GM18867 (cell line): Measurements from ENCODE around the gene CYTH4.

Source experiments
- ATAC-seq: cut with Tn5 transposase; IDR thresholded peaks from one replicate; pipeline ENCODE4 v1.9.1; 2021; ENCODE audit warnings: mild to moderate bottlenecking, moderate library complexity; ENCODE audit not compliant: unreplicated experiment

The CYTH4 gene

DNA sequence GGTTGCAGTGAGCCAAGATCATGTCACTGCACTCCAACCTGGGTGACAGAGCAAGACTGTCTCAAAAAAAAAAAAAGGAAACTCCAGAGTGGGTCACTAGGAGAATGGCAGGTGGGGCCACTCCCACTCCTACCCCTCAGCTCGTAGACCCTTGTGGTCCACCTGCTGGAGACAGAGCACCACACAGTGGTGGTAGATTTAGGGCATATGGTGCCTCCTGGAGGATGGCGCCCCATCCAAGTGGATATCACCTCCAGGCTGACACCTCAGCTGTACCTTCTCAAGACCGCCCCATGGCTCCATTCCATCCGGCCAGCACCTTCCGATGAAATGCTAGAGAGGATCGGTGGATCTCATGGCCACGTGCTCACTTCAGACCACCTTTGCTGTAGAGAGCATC is 6.2 kb downstream of the CYTH4 start:
- no peak for ATAC-seq

DNA sequence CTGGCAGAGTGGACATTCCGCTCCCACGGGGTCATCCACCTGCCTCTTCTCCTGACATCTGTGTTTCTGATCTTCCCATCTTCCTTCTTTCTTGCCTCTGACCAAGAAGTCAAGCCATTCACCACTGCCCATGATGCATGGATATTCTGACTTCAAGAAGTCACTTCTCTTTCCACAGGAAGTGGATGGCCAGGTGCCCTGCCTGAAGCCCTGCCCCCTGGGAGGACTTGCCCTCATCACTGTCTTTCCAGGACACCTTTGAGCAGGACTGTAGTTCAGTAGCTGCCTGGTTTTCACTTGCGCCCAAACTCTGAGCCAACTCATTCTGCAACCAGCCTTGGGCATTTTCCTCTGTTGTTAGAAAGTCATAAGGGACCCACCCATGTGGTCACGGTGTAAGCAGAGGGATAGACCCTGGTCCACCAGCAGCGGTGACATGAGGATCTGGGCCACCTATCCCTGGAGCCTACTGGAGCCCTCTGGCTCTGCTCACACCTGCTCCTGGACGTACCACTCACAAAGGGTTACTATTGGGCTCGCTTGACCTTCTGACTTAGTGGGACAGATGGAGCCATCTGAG is 6.9 kb downstream of the CYTH4 start:
- ATAC-seq = no peak

DNA sequence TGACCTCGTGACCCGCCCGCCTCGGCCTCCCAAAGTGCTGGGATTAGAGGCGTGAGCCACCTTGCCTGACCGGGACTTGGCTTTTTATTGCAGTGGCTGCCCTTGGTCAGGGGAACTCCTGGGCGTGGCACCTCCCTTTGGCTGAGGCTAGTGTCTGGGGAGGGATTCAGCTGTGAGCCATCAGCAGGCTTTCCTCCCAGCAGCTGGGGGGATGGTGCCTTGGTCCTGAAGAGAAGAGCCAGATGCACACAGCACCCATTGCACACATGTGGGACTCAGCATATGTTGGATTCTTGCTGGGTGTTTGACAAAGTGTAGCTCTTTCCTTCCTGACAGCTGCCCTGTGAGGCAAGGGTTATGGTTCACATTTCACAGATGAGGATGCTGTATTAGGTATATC is 8.4 kb downstream of the CYTH4 start:
- no peak for ATAC-seq

DNA sequence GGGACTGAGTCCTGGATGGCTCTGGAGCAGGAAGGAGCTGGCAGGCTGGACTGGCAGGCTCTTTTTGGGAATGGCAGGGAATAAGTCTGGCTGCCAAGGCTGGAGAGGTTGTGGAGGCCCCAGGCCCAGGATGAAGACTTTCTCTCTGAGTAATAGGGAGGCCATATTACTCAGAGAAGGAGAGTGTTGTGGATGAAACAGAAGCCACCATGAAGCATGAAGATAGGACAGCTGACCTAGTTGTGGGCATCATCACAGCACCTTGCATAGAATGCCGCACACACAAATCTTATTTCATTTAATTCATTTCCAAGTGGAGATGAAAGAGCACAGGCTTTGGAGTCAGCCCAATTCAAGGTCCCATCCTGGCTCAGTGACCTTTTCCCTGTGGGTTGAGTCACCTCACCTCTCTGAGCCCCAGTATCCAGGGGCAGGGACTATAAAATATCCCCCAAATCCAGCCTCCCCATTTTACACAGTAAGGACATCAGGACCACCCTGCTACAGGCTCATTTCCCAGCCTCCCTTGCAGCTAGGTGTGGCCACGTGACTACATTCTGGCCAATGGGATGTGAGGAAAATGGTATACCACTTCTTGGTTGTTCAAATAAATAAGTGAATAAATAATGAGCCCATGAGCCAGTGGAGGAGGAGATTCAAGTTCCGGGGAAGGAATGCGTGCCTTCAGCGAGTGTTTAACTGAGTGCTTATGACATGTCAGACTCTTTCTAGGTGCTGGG is 9.4 kb downstream of the CYTH4 start:
- ATAC-seq = no peak

DNA sequence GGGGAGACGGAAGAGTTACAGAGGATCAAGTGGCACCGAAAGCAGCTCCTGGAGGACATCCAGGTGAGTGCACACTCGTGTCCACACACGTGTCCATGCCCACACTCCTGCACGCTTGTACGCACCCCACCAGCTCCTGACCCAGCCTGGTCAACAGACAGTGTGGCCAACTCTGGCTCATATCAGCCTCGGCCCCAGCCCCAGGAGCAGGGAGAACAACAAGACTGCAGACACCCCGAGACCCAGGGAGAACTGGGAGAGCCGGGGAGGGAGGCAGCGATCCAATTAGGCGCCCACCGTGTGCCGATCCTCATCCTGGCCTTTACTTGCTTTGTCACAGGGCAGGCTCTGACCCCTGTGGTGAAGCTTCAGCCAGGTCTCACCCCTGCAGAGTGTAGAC is 10.3 kb downstream of the CYTH4 start:
- ATAC-seq = no peak

DNA sequence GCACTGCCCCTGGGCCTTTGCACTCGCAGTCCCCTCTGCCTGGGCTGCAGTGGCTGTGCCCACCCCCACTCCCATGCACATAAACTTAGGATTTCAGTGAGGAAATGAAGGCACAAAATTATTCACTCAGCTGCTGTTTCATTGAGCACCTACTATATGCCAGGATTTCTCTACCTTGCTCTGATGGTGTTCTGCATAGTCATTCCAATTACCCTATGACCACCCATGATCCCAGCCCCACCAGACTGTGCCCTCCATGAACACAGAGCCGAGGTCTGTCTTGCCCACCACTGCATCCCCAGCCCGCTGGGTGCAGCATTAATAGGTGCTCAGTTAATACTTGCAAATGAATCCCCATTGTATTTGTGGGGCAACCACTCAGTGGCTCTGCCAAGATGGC is 10.9 kb downstream of the CYTH4 start:
- ATAC-seq = no peak

DNA sequence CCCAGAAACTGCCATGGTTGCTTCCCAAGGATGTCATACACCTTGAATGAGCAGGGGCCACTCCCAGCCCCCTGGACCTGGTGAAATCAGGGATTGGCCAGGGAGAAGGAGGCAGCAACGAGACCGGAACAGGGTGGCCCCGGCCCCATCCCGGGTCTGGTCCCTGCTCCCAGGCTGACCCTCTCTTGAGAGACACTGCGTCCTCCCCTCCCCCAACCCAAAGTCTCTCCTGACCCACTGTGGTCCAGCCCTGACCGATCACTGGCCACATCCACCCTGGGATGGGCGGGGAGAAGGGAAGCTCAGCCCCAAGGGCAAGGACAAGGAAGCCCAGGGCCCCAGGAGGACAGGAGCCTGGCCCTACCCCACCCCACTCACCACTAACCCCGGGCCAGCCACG is 12.4 kb downstream of the CYTH4 start:
- ATAC-seq = no peak

DNA sequence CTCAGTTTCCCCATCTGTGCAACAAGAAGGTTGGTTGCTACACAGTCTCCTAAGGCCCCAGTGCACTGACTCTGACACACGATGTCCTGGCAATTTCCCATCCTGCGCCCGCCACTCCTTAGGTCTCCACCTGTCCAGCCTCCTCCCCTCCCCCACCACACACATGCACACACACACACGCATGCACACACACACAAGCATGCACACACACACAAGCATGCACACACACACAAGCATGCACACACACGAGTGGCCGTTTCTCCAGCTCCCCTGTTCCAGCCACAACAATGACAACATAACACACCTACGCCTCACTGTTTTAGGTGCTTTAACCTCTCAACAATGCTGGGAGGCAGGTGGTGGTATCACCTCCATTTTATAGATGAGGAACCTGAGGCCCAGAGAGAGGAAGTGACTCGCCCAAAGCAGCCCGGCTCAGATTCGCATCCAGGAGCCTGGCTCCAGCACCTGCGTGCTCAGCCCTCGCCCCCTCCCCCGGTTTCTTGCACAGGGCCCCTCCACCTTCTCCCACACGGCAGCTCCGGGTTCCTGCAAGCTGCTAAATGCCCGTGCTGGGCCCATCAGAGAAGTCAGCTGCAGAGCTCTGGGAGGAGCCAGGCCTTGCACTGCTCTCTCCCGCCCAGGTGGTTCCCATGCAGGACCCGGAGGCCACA is 13.0 kb downstream of the CYTH4 start:
- ATAC-seq = no peak

DNA sequence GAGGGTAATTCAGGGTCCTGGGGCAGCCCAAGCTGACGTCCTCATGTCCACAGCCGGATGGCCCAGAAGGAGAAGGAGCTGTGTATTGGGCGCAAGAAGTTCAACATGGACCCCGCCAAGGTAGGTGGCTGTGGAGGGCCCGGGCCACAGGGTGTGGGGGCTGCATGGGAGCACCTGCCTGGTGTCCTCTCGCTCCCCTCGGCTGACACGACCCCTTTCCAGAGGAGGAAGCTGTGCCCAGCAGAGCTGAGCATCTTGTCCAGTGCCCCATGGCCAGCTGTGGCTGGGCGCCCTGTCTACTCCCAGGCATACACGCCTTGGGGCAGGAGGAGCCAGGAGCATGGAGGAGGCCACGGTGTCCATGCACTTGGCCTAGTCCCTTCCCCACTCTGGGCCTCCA is 13.6 kb downstream of the CYTH4 start:
- ATAC-seq = no peak

DNA sequence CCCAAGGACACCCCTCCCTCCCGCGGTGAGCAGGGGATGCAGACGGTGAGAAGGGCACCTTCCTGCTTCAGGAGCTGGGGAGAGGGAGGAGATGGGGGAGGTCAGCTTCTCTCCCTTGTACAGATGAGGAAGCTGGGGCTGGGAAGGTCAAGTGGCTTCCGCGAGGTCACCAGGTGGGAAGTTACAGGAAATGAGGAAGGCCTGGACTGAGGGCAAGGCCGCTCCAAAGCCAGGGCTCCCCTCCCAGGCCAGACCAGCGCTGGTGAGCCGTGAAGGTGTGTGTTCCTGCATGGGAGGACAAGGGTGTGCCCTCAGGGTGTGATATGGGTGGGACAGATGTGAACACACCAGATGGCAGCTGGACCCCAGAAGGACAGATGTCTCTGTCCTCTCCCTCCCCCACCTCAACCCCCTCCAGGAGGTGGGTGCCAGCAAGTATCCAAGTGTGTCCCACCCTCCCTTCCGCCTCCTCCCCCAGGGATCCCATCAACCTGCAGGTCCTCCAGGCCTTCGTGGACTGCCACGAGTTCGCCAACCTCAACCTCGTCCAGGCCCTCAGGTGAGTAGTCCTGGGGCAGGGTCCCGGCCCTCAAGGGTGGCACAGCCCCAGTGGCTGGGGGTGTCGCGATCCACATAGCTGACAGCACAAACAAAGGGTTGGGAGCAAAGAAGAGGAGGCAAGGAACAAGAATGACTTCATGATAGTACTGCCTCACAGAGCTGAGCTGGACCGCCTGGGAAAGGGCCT is 16.6 kb downstream of the CYTH4 start:
- no peak for ATAC-seq

DNA sequence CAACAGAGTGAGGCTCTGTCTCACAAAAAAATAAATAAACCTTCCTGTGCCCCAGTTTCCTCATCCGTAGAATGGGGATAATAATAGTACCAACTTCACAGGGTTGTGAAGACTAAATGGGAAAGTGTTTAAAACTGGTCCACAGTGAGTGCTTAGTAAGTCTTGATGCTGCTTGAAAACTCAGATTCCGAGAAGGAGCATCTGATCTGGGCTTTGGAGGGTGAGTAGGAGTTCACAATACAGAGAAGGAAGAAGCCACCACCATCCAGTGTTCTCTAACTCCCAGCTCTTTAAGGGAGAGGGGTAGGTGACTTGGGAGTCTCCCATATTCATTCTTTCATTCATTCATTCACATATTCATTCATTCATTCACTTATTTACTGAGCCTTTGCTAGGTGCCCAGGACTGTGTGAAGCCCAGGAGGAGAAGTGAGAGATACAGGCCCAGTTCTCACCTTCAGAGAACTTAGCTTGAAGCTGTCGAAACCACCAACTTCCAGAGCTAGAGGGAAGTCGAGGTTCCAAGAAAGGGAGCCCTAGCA is 17.7 kb downstream of the CYTH4 start:
- no peak for ATAC-seq

DNA sequence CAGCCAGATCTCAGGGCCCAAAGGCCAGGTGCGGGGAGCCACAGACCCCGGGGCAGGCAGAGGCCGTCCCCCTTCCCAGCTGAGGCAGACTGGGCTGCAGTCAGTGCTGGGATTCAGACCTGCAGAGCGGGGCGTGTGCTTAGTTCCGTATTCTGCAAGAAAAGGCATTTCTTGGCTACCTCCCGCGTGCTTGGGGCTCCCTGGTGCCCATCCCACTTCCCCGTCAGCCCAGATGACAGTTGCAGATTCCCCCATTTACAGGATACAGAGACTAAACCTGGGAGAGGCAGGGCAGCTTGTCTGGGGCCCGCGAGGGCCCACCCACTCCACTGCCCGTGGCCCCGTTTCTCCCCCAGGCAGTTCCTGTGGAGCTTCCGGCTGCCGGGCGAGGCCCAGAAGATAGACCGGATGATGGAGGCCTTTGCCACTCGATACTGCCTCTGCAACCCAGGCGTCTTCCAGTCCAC is 18.3 kb downstream of the CYTH4 start:
- no peak for ATAC-seq

DNA sequence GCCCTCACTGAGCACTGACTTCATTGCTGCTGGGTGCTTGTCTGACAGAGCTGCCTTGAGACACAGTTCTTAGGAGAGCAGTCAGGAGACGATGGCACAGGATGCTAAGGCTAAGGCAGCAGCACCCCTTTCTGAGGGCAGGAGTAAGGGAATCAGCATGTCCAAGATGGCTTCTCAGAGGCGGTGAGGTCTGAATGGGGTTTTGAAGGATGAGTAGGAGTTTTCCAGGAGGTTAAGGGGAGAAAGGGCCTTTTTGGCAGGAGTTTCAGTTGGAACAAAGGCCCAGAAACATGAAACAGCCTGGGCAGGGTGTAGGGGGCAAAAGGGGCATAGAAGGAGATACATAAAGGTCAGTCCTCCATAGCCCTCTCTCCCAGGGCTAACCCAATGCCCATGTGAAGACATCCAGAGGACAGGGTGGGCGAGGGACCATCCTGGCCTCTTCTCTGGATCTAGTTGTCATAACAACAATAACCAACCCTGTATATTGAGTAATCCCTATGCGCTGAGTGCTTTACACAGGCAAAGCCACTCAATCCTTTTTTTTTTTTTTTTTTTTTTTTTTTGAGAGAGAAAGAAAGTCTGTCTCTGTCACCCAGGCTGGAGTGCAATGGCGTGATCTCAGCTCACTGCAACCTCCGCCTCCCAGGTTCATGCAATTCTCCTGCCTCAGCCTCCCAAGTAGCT is 19.0 kb downstream of the CYTH4 start:
- no peak for ATAC-seq

DNA sequence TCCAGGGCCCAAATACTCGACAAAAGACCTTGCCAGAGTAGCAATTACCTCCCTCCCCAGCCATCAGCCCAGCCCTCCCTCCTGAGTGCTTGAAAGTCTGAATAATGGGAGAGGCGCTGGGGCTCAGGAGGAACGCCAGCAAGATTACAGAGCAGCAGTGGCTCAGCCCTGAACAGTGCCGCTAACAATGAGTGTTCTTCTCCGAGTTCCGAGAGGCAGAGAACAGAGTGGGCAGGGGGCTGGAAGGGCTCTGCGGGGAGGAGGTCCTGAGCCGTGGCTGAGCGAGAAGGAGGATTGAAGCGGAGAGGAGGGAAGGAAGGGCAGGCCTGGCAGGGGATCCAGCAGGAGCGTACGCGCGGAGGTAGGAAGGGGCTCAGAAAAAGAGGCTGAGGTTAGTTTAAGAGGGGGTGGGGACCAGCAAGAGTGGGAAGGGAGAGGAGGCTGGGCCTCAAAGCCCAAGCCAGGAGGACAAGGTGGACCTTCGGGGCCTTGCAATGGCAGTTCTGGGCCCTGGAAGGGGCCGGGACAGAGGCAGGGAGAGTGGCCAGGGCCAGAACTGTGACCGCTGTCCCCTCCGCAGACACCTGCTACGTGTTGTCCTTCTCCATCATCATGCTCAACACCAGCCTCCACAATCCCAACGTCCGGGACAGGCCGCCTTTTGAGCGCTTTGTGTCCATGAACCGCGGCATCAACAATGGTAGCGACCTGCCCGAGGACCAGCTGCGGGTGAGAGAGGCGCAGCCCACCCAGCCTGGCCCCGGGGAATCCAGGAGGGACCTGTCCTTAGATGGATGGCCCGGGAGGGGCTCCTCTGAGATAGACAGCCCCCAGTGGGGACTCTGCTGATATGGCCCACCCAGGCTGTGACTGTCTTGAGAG is 20.6 kb downstream of the CYTH4 start:
- no peak for ATAC-seq

DNA sequence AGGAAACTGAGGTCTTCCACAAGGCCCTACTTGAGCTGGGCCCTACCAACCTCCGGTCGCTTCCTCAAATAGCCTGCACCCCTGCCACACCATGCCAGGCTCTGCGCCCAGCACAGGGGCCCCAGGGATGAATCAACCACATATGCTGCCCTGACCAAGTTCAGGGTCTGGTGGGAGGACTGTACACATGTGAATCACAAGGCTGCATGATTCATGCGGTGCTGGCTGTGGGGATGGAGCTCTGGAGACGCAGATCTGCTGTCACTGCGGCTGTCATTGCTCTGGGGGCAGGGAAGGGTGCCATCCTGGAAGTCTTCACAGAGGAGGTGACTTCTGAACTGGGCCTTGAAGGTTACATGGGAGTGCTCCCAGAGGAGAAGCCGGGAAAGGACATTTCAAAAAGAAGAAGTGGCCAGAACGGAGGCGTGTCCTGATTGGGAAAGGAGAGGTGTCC is 21.5 kb downstream of the CYTH4 start:
- no peak for ATAC-seq

DNA sequence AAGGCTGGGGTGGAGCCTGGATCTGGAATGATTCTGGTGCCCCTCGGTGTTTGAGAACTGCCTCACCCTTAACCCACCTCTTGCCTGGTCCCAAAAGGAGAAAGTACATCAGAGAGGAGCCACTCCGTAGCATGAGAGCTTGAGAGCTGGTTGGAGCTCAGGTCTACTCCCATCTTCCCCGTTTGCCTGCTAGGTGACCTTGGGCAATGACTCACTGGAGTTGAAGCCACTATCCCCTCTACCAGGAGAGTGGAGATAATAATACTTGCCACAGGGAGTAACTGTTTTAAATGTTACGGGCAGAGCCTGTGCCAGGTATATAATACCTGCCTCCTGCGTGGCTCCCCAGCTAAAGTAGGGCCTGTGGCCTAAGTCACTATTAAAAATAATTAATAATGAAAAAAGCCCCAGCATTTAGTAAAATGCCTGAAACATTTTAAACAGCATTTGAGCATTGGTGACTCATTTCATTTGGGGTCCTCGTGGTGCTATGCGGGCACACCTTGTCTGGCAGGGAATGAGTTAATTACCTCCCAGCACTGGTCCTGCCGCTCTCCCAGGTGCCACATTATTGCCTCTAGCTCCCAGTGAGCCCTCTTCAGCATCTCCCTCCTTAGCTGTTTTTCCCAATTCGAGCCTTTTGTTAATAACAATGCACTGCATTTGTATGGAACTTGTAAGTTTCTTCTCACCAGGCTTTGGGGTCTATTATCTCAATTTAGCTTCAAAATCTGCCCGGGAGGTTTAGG is 22.5 kb downstream of the CYTH4 start:
- no peak for ATAC-seq

DNA sequence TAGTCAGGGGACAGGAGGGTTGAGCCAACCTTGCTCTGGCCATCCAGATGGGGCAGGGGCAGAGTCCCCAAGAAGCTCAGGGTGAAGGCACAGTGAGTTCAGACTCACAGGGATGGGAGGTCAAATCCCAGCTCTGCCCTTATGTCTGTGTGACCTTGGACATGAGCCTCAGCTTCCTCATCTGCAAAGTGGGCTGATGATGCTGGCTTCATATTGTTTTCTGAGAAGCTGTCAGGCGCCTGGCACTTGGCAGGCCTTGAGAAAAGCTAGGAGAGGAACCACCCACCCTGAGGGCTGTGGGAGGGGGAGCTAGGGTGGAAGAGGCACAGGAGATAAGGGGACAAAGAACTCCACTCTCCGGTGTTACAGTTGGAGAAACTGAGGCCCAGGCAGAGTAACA is 23.6 kb downstream of the CYTH4 start:
- ATAC-seq = no peak

DNA sequence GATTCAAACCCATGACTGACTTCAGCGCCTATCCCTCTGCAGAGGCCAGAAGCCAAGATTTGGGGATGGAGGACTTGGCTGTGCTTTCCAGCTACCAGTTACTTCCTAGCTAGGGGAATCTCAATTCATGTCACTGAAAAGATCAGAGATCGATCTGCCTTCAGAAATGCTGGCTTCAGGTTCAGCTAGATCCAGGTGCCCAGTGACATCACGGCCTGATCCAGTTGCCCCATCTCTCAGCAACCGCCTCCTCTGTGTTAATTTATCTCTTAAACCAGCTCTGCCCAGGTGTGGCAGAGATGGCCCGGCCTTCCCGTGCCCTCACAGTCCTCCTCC is 24.2 kb downstream of the CYTH4 start:
- ATAC-seq = no peak
